H1 (cell line): ENCODE data around the gene GBF1. TPM values are rescaled to one million over a fixed set of nuclear protein-coding genes. Genes with fewer than 3 reads are reported as not detected.

ENCODE experiments used
- CHD2 ChIP-seq: IDR thresholded peaks from 2 replicates; pipeline ENCODE4 v1.6.1; 2012; ENCODE audit warnings: low read length, improper control_type of control experiment
- CHD7 ChIP-seq: fragments of 300-600 bp; sonication (generic); IDR thresholded peaks from 2 replicates; pipeline ENCODE4 v1.7.1; 2012; ENCODE audit warnings: low read length, moderate library complexity, mild to moderate bottlenecking, inconsistent platforms; ENCODE audit not compliant: insufficient replicate concordance
- KDM4A ChIP-seq: IDR thresholded peaks from one replicate; pipeline ENCODE4 v1.7.1; 2012; ENCODE audit warnings: low read depth, mild to moderate bottlenecking, moderate library complexity, low read length, inconsistent platforms; ENCODE audit not compliant: severe bottlenecking
- PHF8 ChIP-seq: fragments of 200-600 bp; sonication (generic); conservative IDR thresholded peaks from 2 replicates; pipeline ENCODE4 v1.7.1; 2012; ENCODE audit warnings: low read depth, mild to moderate bottlenecking, inconsistent platforms, low read length, moderate library complexity
- TBP ChIP-seq: IDR thresholded peaks from 2 replicates; pipeline ENCODE4 v1.6.1; 2011; ENCODE audit warnings: low read depth, low read length, improper control_type of control experiment
- polyA plus RNA-seq, 7 experiments: library from polyadenylated mRNA; depleted of rRNA in 3 of 7; stranded (reverse) in 5 of 7; unstranded in 2 of 7; fragments of >200 nt in 5 of 7; fragments of 200-250 nt in 2 of 7; gene quantifications; 1 replicate in 5 of 7; 2 replicates in 1 of 7; 4 replicates in 1 of 7; pipeline versions ENCODE4 v1.2.1 to v1.2.3, GENCODE V29; 2011 to 2013; ENCODE audit warnings: missing spikeins in 2 of 7, mixed read lengths in 2 of 7
- total RNA-seq: library from RNA; stranded (reverse); fragmentation: NEBNext Ultra II Directional; extraction: Animal tissue kit (Norgen Biotek cat#: 25700); gene quantifications from 2 replicates; pipeline ENCODE4 v1.2.1, GENCODE V29; 2021
- TF ChIP-seq, protein P1 (sequence below): IDR thresholded peaks from 2 replicates; pipeline ENCODE4 v1.6.1; 2012; ENCODE audit warnings: inconsistent platforms

Gene GBF1
- total and polyA plus RNA-seq, 2 of the 8 experiments (the other 6 are each of a cell fraction or from before 2014, with no cell fraction given) = 11.0 to 25.5 TPM

DNA sequence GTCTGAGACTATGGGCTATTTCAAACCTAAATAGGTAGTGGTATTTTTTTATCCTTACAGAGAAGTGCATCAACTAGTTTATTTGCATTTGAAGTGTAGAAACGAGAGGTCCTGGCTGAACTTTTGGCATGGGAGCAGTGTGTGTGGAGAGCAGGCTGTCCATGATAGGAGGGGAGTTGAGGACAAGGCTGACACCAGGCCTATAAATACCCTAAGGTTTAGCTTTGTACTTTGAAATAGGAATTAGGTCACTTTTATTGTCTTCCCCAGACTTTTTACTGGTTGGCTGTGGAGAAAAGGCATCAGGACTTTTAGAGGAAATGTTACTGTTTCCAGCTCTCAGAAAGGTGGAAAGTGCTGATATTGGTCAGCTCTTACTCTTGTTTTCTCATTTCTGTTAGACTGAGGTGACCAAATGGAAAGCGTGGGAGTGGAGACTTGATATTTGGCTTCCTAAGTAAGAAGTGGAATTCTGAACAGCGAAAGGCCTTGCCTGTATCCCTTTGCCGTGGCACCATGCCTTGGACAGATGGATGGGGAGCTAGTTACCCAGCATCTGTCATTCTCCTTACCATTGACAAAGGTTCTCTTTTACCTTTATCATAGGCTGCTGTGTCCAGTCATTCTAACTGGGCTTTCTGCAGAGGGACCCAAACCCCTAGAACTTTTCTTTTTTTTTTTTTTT lies 46.0 kb downstream of the GBF1 start (continued):
- no peak for TF ChIP-seq KDM4A
- TF ChIP-seq PHF8 = no peak
- TF ChIP-seq, protein P1, sequence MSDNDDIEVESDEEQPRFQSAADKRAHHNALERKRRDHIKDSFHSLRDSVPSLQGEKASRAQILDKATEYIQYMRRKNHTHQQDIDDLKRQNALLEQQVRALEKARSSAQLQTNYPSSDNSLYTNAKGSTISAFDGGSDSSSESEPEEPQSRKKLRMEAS = no peak
- no peak for TF ChIP-seq CHD2
- no peak for TF ChIP-seq CHD7
- TF ChIP-seq TBP = no peak
